Measurements from ENCODE around the gene POR. TPM values are rescaled to one million over a fixed set of nuclear protein-coding genes. Genes with fewer than 3 reads are reported as not detected.

POR gene
- total RNA-seq, 2 experiments from 2014 or later: 22.8 to 25.2 TPM

DNA sequence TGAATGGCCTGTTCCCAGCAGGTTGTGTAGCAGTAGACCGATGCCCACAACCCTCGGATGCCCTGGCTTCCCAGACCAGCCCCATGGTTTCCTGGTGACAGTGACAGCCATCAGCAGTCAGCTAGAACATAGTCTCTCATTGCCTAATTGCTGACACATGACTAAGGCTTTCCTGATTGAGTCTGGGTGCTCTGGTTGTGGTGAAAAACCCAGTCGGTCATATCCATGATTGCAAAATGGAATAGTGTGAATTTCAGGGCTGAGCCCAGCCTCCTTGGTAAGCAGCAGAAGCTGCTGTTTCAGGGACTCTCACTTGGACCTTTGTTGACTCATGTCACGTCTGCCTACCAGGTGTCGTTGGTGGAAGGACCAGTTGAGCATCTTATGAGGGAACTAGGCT, 36.6 kb downstream of the POR start:
- CTCF ChIA-PET: no interaction called here
- ATAC-seq: no peak
- Mint-ChIP-seq H3K27me3 (no peaks in the 10 kb centered on the region), H3K27ac (no peak overlapping the region), H3K9me3 (no peaks in the 10 kb centered on the region), H3K36me3 (ENCODE audit: low read depth) (peaks cover 4% of the 10 kb centered on the region), H3K4me1 (ENCODE audit: low read depth) (peaks cover 2% of the 10 kb centered on the region), H3K4me3 (no peak overlapping the region)
- intact Hi-C loops (cut with micrococcal nuclease): no loop called here
- POLR2A ChIA-PET: interaction anchor here (0.6 kb wide), 1 partner anchor 21 kb away, joined by 3 read pairs; no protein-coding TSS in a partner anchor
- DNase-seq: no peak
- TF ChIP-seq, protein P1, sequence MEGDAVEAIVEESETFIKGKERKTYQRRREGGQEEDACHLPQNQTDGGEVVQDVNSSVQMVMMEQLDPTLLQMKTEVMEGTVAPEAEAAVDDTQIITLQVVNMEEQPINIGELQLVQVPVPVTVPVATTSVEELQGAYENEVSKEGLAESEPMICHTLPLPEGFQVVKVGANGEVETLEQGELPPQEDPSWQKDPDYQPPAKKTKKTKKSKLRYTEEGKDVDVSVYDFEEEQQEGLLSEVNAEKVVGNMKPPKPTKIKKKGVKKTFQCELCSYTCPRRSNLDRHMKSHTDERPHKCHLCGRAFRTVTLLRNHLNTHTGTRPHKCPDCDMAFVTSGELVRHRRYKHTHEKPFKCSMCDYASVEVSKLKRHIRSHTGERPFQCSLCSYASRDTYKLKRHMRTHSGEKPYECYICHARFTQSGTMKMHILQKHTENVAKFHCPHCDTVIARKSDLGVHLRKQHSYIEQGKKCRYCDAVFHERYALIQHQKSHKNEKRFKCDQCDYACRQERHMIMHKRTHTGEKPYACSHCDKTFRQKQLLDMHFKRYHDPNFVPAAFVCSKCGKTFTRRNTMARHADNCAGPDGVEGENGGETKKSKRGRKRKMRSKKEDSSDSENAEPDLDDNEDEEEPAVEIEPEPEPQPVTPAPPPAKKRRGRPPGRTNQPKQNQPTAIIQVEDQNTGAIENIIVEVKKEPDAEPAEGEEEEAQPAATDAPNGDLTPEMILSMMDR (IDR thresholded peaks at IDR 0.05): no peak

DNA sequence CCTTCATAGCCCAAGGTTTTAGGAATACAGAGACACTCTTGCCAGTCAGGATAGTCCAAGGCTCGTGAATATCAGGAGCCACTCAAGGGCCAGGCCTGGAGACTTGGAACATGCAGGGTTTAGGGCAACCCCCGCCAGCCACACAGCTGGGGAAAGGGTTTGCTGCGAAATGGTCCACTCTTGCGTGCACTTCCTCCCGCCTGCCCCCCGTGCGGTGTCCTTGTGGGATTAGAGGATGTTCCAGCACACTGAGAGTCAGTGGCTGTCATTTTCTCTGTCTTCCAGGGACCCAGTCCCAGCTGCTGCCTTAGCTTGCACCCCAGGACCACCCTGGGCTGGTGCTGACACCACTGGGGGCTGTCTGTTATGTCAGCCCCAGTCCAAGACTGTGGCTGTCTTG, 38.5 kb downstream of the POR start:
- TF ChIP-seq, protein P1 (IDR thresholded peaks at IDR 0.05): no peak
- Mint-ChIP-seq H3K36me3 (ENCODE audit: low read depth) (peaks cover 9% of the 10 kb centered on the region), H3K4me1 (ENCODE audit: low read depth) (peaks cover 2% of the 10 kb centered on the region), H3K9me3 (no peaks in the 10 kb centered on the region), H3K4me3 (no peak overlapping the region), H3K27me3 (no peaks in the 10 kb centered on the region), H3K27ac (no peak overlapping the region)
- POLR2A ChIA-PET: no interaction called here
- DNase-seq: no peak
- no peak for ATAC-seq
- CTCF ChIA-PET: no interaction called here
- intact Hi-C loops (cut with micrococcal nuclease): no loop called here

- H3K27ac Mint-ChIP-seq: no peak overlapping the region
- no peak for ATAC-seq
- ChIA-PET POLR2A (no interaction called here), CTCF (interaction anchor here (0.8 kb wide), 1 partner anchor 66 kb away, joined by 3 read pairs; no protein-coding TSS in a partner anchor)
- H3K4me3 Mint-ChIP-seq: no peak overlapping the region
- intact Hi-C loops (cut with micrococcal nuclease): no loop called here
- no peak for DNase-seq
- no peaks in the 10 kb centered on the region for H3K27me3 Mint-ChIP-seq
- H3K4me1 Mint-ChIP-seq (ENCODE audit: low read depth): no peaks in the 10 kb centered on the region
- H3K36me3 Mint-ChIP-seq (ENCODE audit: low read depth): peaks cover 9% of the 10 kb centered on the region
- TF ChIP-seq, protein P1 (IDR thresholded peaks at IDR 0.05): no peak
- H3K9me3 Mint-ChIP-seq: no peaks in the 10 kb centered on the region
Observed at GRCh38 chr7:75953931-75954330, 39.0 kb downstream of the POR start.

GRCh38 chr7:75955331-75955955, 40.5 kb downstream of the POR start:
- H3K27ac Mint-ChIP-seq: no peak overlapping the region
- POLR2A ChIA-PET: no interaction called here
- ATAC-seq (no peak), DNase-seq (no peak)
- intact Hi-C loops (cut with micrococcal nuclease): no loop called here
- no peaks in the 10 kb centered on the region for H3K9me3 Mint-ChIP-seq
- H3K27me3 Mint-ChIP-seq: no peaks in the 10 kb centered on the region
- CTCF ChIA-PET: no interaction called here
- H3K4me1 Mint-ChIP-seq (ENCODE audit: low read depth): no peaks in the 10 kb centered on the region
- H3K4me3 Mint-ChIP-seq: no peak overlapping the region
- peaks cover 9% of the 10 kb centered on the region for H3K36me3 Mint-ChIP-seq (ENCODE audit: low read depth)
- TF ChIP-seq, protein P1 (IDR thresholded peaks at IDR 0.05): no peak

- ChIA-PET POLR2A (no interaction called here), CTCF (no interaction called here)
- no peak for DNase-seq
Observed at GRCh38 chr7:75957021-75957736, 42.2 kb downstream of the POR start.

More at GRCh38 chr7:75957021-75957736, 42.2 kb downstream of the POR start:
- no peak for ATAC-seq
- TF ChIP-seq, protein P1 (IDR thresholded peaks at IDR 0.05): no peak
- no peaks in the 10 kb centered on the region for H3K9me3 Mint-ChIP-seq
- H3K36me3 Mint-ChIP-seq (ENCODE audit: low read depth): peaks cover 9% of the 10 kb centered on the region
- intact Hi-C loops (cut with micrococcal nuclease): no loop called here
- no peaks in the 10 kb centered on the region for H3K27me3 Mint-ChIP-seq
- no peaks in the 10 kb centered on the region for H3K4me1 Mint-ChIP-seq (ENCODE audit: low read depth)
- H3K4me3 Mint-ChIP-seq: no peak overlapping the region
- H3K27ac Mint-ChIP-seq: no peak overlapping the region

Measured in activated CD8-positive, alpha-beta T cell treated with anti-CD3 and anti-CD28 coated beads for 36 hours (primary cell).